NCI-H2196 (cell line): ENCODE data around the gene MUC4.
"Not testable (repeated sequence)": the region's sequence is repeated elsewhere in the genome, so short reads cannot be mapped to it uniquely, and the experiment has no call there.

Experiments
- DNase-seq: peaks from one replicate; lab custom pipeline; 2025; ENCODE audit not compliant: unreplicated experiment; lab: John Stamatoyannopoulos, UW

MUC4 gene

DNA sequence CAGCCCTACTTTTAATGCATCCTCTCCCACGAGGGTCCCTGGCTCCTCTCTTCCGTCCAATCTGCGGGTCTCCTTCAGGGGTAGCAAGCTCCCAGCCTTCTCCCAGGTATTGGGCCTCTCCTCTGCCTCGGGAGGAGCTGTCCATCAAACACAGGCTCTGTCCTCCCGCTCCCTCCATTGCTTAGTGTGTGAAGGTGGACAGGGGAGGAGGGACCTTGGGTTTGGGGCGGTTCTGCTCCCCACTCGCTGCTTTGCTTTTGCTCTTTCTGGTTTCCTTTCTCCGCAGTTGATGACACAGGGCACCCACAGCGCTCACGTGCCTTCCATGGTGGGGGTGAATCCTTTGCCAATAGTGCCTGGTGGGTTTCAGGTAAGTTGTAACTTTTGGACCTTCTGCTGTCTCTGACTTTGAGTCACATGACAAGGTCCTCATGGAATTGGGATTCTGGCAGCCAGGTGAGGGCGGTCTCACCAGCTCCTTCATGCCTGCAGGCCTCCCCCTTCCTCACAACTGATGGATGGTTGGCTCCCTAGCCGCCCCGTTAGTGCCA is 72.1 kb downstream of the MUC4 start:
- no peak for DNase-seq

DNA sequence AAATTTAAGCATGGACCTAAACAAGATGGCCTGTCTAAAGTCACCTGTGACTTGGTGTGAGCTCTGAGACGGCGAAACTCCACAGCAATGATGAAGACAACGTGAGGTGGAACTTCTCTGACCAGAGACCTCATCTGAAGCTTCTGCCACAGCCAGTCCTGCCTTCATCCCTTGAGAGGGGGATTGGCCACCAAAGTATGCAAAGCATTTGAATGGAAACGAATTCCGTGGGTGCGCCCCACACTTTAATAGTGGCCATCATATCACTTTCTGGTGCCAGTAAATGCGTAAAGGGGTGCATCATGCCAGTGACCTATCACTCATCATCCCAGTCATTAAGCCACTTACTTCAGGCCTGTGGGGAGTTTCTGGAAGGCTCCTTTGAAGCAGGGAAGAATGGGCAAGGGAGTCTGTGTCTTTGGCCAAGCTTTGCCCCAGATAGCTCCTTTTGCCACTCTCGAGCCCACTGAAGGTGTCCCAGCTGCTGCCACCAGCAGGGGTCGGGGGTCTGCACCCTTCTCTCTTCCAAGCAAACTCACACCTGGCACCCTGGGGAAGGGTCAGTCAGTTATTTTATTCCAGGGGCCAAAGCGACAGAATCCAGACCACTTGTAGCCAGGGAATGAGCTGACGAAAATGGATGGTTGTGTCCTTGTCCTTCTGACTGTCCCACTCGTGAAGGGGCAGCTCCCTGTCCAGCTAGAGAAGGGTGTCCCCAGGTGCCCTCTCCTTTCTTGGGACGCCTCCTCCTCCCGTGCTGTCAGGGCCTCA is 73.3 kb downstream of the MUC4 start:
- DNase-seq: no peak

DNA sequence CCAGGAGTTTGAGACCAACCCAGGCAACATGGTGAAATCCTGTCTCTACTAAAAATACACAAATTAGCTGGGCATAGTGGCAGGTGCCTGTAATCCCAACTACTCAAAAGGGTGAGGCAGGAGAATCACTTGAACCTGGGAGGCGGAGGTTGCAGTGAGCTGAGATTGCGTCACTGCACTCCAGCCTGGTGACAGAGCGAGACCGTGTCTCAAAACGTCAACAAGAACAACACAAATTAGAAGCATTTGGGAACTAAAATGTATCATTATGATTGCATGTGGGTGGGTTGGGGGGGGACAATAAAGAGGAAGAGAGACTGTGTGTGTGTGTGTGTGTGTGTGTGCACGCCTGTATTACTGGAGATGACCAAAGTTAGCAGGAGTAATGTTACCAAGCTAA is 73.9 kb downstream of the MUC4 start:
- DNase-seq: not testable (repeated sequence)

DNA sequence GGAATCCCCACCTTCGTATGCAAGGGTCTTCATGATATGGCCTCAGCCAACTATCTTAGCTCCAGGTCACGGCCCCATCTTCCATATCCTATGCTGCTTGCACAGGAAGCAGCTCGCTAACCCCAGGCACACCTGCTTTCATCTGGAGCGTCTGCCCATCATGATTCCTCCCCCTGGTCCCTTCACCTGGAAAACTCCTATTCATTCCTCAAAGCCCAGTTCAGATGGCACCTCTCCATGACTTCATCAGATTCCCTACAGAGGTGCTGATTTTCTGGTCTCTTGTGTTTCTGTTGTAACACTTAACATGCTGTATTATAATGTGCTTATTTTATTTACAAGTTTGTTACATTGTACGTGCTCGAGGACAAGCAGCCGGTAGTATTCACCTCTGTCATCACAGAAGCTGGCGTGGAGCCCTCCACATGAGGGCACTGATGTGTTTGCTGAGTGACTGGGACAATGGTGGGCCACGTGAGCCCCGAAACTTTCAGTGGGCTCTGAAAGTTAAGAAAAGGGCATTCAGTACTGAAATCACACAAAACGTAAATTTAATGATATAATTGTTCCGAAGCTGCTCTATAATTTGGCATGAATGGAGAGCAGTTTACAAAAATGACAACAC is 74.8 kb downstream of the MUC4 start:
- DNase-seq: no peak

DNA sequence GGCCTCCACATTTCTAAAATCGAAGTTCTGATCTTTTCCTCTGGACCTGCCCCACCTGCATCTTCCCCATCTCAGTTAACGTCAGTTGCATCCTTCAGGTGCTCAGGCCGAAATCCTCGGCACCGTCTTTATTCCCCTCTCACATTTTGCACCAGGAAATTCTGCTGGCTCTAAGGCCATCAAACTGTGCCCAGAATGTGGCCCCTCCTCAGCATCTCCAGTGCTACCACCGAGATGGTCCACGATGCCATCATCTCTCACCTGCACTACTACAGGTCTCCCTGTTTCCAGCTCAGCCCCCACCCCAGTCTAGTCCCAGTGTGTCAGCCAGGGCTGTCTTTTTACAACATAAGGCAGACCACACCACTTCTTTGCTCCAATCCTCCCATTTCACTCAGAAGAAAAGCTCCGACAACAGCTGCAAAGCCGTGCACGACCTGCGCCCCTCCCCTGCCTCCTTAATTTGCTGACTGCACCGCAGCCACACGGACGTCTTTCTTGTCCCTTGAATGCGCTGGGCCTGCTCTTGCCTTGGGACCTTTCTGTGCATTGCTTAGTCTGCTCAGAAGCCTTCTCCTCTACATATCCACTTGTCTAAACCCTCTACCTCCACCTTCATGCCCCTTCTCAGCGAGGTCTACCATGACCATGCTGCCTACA is 76.6 kb downstream of the MUC4 start:
- DNase-seq: no peak

DNA sequence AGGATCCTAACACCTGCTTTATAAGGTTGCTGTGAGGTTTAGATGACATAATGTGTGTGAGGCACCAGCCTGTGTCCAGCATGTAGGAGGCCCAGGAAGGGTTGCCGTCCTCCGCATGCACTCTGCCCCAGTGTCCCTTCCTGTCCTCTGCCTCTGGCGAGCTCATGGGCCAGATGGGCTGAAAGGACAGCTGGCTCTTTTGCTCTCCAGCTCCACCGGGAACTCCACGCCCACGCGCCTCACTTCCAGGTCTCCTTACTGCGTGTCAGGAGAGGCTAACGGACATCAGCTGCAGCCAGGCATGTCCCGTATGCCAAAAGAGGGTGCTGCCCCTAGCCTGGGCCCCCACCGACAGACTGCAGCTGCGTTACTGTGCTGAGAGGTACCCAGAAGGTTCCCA is 78.8 kb downstream of the MUC4 start:
- no peak for DNase-seq

DNA sequence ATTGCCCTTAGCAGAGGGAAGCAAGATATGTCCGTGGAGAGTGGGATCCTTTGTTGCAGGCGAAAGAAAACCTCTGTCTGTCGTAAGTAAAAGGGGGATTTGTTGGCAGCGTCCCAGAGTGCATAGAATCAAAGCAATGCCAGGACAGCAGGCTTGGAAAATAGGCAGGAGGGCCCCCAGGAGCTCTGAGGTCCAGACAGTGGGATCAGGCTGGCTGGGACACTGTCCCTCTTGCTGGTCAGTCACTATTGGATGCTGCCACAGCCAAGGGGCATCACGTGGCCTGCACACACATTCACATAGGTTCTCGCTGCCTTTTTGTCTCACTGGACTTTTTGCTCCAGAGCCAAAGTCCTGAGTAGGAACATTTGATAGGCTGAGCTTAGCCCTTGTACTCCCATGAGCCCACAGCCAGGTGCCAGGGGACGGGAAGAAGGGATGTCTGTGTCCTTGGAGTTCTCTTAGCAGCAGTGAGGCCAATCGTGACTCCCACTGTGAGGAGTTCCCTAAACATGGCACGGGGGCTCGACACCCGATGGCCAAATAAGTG is 80.3 kb downstream of the MUC4 start:
- DNase-seq: no peak

DNA sequence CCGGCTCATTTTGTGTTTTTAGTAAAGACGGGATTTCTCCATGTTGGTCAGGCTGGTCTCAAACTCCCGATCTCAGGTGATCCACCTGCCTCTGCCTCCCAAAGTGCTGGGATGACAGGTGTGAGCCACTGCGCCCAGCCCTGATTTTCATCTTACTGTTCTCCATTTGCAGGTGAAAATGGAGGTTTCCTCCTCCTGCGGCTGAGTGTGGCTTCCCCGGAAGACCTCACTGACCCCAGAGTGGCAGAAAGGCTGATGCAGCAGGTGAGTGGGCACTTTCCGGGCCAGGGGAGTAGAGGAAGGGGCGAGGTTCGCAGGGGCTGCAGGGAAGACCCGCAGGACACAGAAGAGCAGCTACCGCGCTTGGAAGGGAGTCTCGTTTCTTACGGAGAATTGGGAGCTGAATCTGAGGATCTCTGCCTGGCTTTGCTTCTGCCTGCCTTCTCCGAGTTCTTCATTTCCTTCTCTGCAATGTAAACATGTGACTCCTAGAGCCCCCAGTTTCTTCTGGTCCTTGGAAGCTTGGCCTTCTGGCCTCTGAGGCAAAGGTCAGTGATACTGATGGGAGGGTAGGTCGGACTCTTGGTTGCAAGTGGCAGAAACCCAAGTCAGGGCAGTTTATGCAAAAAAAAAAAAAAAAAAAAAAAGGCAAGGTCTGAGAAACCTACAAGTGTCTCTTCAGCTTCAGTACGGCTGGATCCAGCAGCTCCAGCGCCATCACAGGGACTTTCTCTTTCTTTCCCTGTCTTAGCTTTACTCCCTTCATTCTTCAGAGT is 82.1 kb downstream of the MUC4 start:
- DNase-seq: no peak

DNA sequence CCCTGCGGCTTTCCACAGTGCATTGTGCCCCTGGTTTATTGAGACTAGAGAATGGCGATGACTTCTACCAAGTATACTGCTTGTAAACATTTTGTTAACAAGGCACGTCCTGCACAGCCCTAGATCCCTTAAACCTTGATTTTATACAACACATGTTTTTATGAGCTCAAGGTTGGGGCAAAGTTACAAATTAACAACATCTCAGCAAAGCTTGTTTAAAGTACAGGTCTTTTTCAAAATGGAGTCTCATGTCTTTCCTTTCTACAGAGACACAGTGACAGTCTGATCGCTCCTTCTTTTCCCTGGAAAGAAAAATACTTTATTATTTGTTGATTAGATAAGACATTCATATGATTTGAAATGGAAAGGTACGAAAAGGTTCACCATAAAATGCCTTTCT is 82.9 kb downstream of the MUC4 start:
- DNase-seq: not testable (repeated sequence)

DNA sequence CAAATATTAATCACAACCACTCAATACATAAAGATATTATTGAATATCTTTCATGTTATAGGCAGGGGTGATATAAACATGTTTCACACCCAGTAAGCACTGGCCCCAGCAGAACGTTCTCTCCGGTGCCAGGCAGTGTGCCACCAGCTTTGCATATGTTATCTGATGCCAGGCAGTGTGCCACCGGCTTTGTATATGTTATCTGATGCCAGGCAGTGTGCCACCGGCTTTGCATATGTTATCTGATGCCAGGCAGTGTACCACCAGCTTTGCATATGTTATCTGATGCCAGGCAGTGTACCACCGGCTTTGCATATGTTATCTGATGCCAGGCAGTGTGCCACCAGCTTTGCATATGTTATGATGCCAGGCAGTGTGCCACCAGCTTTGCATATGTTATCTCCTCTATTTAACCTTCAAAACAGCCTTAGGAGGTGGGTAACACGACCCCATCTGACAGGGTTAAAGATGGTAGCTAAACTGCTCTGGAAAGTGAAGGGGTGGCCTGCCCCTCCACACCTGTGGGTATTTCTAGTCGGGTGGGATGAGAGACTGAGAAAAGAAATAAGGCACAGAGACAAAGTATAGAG is 84.0 kb downstream of the MUC4 start:
- no peak for DNase-seq

DNA sequence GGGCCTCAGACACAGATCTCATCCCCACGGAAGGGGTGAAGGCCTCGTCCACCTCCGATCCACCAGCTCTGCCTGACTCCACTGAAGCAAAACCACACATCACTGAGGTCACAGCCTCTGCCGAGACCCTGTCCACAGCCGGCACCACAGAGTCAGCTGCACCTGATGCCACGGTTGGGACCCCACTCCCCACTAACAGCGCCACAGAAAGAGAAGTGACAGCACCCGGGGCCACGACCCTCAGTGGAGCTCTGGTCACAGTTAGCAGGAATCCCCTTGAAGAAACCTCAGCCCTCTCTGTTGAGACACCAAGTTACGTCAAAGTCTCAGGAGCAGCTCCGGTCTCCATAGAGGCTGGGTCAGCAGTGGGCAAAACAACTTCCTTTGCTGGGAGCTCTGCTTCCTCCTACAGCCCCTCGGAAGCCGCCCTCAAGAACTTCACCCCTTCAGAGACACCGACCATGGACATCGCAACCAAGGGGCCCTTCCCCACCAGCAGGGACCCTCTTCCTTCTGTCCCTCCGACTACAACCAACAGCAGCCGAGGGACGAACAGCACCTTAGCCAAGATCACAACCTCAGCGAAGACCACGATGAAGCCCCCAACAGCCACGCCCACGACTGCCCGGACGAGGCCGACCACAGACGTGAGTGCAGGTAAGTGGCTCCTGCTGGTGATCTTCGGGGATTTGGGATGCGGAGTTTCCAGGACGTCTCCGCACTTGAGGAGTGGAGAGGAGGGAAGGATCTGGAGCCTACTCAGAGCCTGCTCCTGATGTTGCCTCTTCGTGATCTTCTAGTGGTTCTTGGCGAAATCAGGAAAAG is 85.6 kb downstream of the MUC4 start:
- DNase-seq: not testable (repeated sequence)

DNA sequence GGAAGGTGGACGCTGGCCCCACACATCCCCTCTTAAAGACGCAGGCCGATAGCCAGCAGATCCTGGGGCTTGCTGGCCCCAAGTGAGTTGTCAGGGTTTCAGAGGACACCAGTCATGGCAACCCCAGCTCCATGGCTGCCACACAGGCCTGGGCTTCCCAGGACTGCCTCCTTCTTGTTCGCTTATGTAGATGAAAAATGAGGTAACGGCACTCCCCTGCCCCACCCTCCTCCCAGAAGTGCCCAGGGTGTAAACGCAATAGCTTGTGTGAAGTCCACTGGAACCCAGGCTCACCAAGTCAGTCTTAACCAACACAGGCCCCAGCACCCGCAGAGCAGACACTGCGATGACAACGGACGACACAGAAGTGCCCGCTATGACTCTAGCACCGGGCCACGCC is 87.4 kb downstream of the MUC4 start:
- not testable (repeated sequence) for DNase-seq

DNA sequence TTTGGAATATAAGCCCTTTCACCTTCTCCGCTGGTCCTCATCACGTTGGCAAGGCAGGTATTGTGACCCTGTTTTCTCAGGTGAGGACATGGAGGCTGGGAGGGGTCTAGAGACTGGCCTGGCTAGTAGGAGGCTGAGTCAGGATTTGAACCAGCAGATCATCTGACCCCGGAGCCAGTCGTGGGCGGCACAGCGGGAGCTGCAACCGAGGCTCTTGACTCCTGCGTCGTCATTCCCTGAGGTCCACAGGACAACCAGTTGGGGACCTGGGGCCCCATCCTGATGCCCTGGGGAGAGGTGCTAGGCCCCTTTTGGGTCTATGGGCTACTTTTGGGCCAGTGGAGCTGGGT is 88.8 kb downstream of the MUC4 start:
- not testable (repeated sequence) for DNase-seq

DNA sequence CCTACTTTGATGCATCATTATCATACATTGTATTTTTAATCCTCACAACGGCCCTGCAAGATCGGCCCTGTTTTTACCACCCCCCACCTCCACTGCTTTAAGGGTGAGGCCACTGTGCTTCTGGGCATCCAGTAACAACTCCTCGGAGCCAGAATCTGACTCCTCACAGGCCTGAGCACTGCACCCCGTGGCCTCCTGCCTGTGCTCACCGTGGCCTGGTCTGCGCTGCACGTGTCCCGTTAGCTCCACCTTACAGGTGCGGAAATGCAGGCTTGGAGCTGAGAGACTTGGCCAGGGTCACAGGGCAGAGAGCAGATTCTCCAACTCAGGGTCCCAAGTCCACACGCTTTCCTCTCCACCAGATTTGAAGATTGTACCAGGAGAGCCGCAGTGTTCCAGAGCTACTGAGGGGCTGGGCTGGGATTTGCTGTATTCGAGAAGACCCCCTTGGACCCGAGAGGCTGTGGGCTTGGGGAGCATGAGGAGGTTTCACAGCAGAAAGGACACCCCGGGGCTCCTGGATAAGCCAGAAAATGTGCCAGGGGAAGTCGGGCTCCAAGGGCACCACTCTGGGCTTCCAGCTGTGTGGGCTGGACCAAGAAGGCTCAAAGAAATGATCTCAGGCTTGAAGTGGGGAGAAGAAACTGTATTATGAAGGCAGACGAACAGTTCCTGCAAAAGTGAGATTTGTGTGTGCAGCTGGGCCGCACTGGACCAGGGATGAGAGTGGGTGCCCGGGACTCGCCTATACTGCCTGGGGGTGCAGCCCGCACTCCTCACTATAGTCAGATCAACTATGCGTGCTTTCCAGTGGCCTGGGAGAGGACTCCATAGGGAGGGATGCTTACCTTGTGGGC is 89.4 kb downstream of the MUC4 start:
- not testable (repeated sequence) for DNase-seq

DNA sequence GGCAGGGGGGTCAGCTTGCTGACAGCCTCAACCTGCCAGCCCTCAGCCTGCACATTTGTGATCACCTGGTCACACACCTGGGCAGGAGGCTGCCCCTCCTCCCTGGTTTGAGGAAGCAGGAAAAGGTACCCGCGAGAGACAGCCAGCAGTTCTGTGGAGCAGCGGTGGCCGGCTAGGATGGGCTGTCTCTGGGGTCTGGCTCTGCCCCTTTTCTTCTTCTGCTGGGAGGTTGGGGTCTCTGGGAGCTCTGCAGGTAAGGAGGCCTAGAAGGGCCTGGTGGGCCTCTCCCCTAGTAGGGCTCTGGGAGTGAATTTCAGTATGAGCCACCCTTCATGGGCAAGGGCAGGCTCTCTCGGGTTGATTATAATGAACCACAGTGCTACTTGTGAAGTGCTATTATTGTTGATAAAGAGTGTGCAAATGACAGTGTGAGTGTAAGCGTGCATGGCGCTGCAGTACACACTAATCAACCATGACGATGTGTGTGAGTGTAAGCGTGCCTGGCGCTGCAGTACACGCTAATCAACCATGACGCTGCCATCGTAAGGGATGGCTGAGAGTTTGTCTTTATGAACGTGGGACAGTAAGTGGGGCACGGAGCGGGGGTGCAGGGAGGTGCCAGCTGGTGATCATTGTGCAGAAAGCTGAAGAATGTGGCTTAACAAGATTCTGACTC is 90.8 kb downstream of the MUC4 start, which contains the start of gene MUC20:
MUC20 (plus strand) TSS at position 148 of the 676 bp plus-strand sequence; CDS start at position 178, 30 bp downstream.
- DNase-seq: not testable (repeated sequence)

DNA sequence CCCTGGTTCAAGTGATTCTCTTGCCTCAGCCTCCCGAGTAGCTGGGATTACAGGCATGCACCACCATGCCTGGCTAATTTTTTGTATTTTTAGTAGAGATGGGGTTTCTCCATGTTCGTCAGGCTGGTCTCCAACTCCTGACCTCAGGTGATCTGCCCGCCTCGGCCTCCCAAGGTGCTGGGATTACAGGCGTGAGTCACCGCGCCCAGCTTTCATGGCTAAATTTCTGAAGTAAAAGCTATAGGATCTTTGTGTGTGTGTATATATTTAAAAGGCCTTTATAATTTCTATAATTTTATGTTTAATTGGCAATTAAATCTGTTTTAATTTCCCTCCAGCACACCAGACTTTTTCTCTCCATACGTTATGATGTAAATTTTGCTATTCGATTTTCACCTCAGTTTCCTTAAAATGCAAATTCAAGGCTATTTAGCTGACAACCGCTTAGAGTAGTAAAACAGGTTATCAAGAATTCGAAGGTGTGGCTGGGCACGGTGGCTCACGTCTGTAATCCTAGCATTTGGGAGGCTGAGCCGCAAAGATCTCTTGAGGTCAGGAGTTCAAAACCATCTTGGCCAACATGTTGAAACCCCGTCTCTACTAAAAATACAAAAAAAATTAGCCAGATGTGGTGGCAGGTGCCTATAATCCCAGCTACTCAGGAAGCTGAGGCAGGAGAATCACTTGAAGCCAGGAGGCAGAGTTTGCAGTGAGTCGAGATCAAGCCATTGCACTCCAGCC is 92.0 kb downstream of the MUC4 start:
- DNase-seq: not testable (repeated sequence)

DNA sequence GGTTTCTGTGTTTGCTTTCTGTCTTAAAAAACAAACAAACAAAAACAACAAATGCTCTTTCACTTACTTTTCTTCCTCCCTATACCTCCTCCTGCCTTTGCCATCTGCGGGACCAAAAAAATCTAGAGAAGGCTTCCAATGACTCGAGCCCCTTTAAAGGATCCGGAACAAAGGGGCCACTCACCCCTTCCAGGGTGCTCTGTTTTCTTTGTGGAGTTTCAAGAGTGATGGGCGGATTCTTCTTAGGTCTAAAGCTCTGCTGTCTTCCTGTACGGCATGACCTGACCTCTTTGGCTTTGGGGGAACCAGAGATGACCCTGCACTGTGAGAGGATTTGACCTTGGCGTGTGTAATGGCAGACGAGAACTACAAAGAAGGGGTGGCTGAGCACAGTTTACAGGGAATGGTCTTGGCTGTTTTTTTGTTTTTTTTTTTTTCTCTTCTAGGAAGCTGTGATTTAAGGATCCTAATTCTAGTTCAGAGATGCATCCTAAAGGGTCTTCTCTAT is 93.2 kb downstream of the MUC4 start:
- DNase-seq: no peak
